BLaER1 treated with 17β-estradiol and CSF1 and Interleukin-3, amounts not matched to agents 10 nM and 100 nM (cell line): ENCODE measurements around the gene TMEM62.
"Not testable (repeated sequence)": the region's sequence is repeated elsewhere in the genome, so short reads cannot be mapped to it uniquely, and the experiment has no call there.

Experiments used
- H3K27ac ChIP-seq, 11 experiments: shearing (Covaris generic); formaldehyde crosslinking; 2 replicates each; pipeline ENCODE4 v1.8.1; 2022
- H3K27me3 ChIP-seq, 11 experiments: shearing (Covaris generic); formaldehyde crosslinking; 2 replicates each; pipeline ENCODE4 v1.8.1; 2022
- H3K36me3 ChIP-seq, 11 experiments: shearing (Covaris generic); formaldehyde crosslinking; 2 replicates each; pipeline ENCODE4 v1.8.1; 2022
- H3K4me1 ChIP-seq, 10 experiments: shearing (Covaris generic); formaldehyde crosslinking; 2 replicates each; pipeline ENCODE4 v1.8.1; 2022
- H3K4me2 ChIP-seq, 11 experiments: shearing (Covaris generic); formaldehyde crosslinking; 2 replicates each; pipeline ENCODE4 v1.8.1; 2022
- H3K4me3 ChIP-seq, 10 experiments: shearing (Covaris generic); formaldehyde crosslinking; 2 replicates each; pipeline ENCODE4 v1.8.1; 2022
- H3K9ac ChIP-seq, 11 experiments: shearing (Covaris generic); formaldehyde crosslinking; 2 replicates each; pipeline ENCODE4 v1.8.1; 2022
- H3K9me3 ChIP-seq, 11 experiments: shearing (Covaris generic); formaldehyde crosslinking; replicated peaks in 1 of 11; 2 replicates each; pipeline ENCODE4 v1.8.1; 2022
- H4K20me1 ChIP-seq, 11 experiments: shearing (Covaris generic); formaldehyde crosslinking; 2 replicates each; pipeline ENCODE4 v1.8.1; 2022
- Cebpa-rat ChIP-seq, 11 experiments: shearing (Covaris generic); IDR thresholded peaks; 2 replicates each; pipeline ENCODE4 v1.8.1; 2022

The TMEM62 gene

DNA sequence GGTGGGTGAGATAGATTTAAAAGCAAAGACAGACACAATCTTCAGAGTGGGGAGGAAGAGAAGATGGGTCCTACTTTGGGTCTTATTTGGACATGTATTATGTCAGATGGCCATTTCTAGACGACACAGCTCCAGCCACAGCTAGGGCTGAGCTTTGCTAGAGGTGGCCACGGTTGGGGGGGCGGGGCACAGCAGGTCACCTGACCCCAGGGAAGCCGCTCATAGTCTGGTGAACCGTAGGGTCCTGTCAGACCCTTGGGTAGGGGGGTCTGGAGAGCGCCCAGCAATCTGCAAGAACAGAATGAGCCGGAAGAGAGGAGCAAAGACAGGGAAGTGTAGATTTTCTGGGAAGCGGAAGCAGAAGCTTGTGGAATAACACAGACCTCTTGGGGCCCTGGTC is 80.8 kb downstream of the TMEM62 start:
- no peak for TF ChIP-seq Cebpa-rat (IDR thresholded peaks at IDR 0.05)
- no peak overlapping the region for H3K27ac ChIP-seq

DNA sequence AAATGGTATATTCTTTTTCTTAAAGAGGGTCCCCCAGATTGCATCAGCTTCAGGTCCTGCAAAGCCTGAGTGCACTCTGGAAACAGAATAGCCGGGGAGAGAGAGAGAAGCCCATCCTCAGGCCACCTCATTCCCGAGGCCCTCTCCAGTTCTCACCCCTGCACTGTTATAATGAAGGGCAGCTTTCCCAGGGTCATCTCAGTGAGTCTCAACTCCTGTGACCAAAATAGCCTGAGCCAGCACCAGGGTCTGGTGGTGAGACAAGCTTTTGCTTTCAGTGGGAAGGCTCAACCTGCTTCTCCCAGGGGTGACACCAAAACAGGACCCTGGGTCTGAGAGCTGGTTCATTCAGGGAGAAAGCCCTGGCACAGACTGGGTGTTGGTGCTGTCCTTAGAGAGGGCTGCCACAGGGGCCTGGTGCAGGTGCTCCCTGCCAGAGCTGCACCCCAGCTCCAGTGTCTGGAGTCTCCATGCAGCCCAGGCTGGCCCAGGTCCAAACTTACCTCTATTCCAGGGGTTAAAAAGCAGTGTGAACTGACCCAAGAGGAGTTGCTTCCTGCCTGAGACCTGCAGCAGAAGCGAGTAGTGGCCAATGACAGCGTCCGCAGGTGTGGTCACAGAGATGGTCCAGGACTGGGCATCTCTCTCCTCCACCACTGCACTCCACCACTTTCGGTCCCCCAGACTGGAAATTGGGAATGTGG is 81.4 kb downstream of the TMEM62 start:
- Histone ChIP-seq H3K4me2 (no peak overlapping the region), H3K9ac (no peak overlapping the region), H4K20me1 (no peaks in the 10 kb centered on the region; a peak in 1 of 22 replicates), H3K36me3 (no peaks in the 10 kb centered on the region), H3K27ac (no peak overlapping the region), H3K4me3 (no peak overlapping the region), H3K4me1 (no peaks in the 10 kb centered on the region), H3K9me3 (peaks cover 0 to 18% (median 7%) of the 10 kb centered on the region in 11 experiments; a peak in 11 of 22 replicates), H3K27me3 (no peaks in the 10 kb centered on the region)
- TF ChIP-seq Cebpa-rat (IDR thresholded peaks at IDR 0.05): no peak

More for the DNA sequence above, 80.8 kb downstream of the TMEM62 start:
- no peak overlapping the region for H3K4me2 ChIP-seq
- H3K4me3 ChIP-seq: no peak overlapping the region
- H3K4me1 ChIP-seq: no peaks in the 10 kb centered on the region
- no peaks in the 10 kb centered on the region for H3K36me3 ChIP-seq
- no peak overlapping the region for H3K9ac ChIP-seq
- H4K20me1 ChIP-seq: no peaks in the 10 kb centered on the region; a peak in 1 of 22 replicates
- H3K9me3 ChIP-seq: peaks cover 0 to 18% (median 7%) of the 10 kb centered on the region in 11 experiments; a peak in 11 of 22 replicates
- H3K27me3 ChIP-seq: no peaks in the 10 kb centered on the region

DNA sequence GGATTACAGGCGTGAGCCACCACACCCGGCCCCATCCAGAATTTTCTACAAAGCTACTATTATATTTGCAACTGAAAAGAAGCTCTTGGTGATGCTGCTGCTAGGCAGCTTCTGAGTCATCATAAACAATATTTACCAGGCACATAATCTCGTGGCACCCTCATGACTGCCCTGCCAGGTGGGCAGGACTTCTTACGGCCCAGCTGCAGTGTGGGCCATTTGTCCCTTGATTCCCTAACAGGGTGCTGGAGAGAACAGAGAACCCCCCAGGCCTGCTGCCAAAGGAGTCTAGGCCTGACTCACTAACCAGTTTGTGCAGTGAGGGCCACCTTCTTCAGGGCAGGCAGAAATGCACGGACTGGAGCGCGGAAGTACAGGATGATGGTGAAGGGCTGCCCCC is 82.6 kb downstream of the TMEM62 start:
- H3K4me3 ChIP-seq: no peak overlapping the region
- no peaks in the 10 kb centered on the region for H3K4me1 ChIP-seq
- H4K20me1 ChIP-seq: no peaks in the 10 kb centered on the region
- H3K9me3 ChIP-seq: peaks cover 0 to 18% (median 7%) of the 10 kb centered on the region in 11 experiments; a peak in 11 of 22 replicates
- H3K36me3 ChIP-seq: no peaks in the 10 kb centered on the region
- H3K4me2 ChIP-seq: no peak overlapping the region
- H3K27me3 ChIP-seq: no peaks in the 10 kb centered on the region
- no peak overlapping the region for H3K9ac ChIP-seq
- H3K27ac ChIP-seq: no peak overlapping the region
- TF ChIP-seq Cebpa-rat (IDR thresholded peaks at IDR 0.05): no peak

DNA sequence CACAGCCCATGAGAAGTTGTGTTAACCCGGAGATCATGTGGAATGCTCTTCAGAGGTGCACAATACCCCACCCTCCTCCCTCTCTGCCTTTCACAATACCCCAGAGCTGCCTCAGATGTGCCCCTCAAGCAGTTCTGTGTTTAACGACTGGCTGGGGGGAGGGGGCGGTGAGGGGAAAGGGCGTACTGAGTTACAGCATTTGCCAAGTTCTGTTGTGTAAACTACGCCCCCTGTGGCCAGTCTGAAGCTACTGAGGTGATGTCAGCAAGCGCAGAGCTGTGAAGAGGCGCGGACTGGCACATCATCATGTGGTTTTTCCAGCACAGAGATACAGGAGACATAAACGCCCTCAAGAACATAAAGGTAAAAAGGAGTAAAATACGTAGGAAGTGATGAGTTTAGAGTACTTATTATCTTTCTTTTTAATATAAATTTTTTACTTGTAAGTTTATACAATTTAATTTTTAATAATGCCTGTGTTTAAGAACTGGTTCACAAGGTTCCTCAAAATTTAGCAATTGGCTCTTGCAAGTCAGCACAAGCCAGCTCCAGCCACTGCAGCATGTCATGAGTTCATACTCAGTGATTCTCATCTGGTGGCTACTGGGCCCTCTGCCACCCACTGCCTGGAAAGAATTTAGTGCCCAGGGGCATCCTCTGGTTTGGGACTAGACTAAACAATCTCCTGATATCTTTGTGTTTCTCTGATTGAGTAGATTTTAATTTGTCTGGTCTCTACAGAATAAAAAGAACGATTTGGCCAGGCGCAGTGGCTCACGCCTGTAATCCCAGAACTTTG is 85.7 kb downstream of the TMEM62 start:
- no peak overlapping the region for H3K9ac ChIP-seq
- no peaks in the 10 kb centered on the region for H3K36me3 ChIP-seq
- no peaks in the 10 kb centered on the region for H3K27me3 ChIP-seq
- H3K4me2 ChIP-seq: no peak overlapping the region
- no peak for TF ChIP-seq Cebpa-rat (IDR thresholded peaks at IDR 0.05)
- H3K4me1 ChIP-seq: no peaks in the 10 kb centered on the region
- H3K9me3 ChIP-seq: peaks cover 0 to 18% (median 7%) of the 10 kb centered on the region in 11 experiments; a peak in 11 of 22 replicates
- no peak overlapping the region for H3K4me3 ChIP-seq
- no peak overlapping the region for H3K27ac ChIP-seq
- no peaks in the 10 kb centered on the region for H4K20me1 ChIP-seq

DNA sequence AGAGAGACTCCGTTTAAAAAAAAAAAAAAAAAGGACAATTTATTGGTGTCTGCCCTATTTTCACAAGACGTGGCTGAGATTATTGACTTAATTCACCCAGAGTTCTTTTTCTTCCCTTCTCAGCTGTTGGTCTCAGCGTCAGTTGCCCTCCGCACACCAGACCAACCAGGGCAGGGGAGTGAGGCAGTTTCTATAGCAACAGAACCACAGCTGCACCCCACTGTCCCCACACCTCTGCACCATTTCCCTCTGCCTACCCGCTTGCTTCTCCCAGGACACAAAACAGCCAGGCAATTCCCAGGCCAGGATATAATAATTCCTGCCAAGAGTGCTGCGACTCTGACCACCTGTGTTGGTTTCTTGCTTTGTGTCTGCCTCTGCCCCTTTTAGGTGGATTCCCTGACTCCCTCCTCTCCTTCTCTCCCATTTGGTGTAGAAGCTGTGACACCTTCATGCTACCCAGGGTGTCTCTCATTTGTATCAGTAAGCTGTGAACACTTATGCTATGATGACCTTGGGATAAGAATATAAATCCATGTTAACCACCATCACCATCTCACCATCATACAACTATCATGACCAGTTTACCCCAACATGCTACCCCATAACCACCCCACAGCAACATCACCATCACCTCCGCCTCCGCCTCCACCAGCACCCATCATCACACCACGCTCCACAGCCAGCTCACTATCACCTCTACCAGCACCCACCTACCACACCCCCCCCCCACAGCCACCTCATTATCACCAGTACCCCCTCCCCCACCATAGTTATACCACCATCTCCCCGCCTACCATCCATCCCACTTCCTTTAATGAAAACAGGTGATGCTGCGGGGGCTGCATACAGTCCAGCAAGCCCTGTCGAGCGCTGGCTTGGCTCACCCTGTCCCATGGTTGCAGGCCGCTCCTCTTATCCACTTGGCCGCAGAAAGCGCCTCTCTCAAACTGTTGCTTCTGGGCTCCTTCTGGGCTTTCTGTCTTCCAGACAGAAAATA is 86.8 kb downstream of the TMEM62 start:
- Histone ChIP-seq H3K36me3 (no peaks in the 10 kb centered on the region), H3K27me3 (no peaks in the 10 kb centered on the region), H3K9ac (no peak overlapping the region), H4K20me1 (no peaks in the 10 kb centered on the region), H3K9me3 (peaks cover 0 to 18% (median 7%) of the 10 kb centered on the region in 11 experiments; a peak in 11 of 22 replicates), H3K4me2 (no peak overlapping the region), H3K27ac (no peak overlapping the region), H3K4me1 (no peaks in the 10 kb centered on the region; a peak in 1 of 20 replicates), H3K4me3 (no peak overlapping the region)
- TF ChIP-seq Cebpa-rat (IDR thresholded peaks at IDR 0.05): no peak

DNA sequence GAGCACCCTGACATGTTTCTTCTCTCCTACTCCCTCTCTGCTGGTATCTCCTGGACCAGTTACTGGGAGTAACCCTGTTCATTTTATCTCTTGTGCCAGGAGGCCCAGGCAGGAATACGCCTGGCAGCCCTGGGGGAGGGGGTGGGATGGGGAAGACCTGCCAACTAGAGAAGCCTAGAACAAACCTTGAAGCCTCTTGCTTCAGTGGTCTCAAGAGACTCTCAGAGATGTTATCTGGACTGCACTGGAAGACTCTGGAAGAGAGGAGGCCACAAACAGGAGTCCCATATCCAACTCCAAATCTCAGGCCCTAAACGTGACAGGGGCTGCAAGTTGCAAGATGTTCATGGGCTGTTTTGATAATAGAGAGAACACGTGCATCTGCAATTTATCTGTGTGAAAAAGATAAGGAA is 87.6 kb downstream of the TMEM62 start, which contains the start of gene EPB42:
TSS of gene EPB42 (minus strand) at position 28 of the 413 bp plus-strand sequence. CDS start 193 bp downstream, outside the sequence.
- H3K9ac ChIP-seq: no peak within 1 kb of the TSS
- H3K27ac ChIP-seq: no peak within 1 kb of the TSS
- H3K36me3 ChIP-seq: no peaks in the 10 kb centered on the region
- no peaks in the 10 kb centered on the region for H4K20me1 ChIP-seq
- H3K4me2 ChIP-seq: no peak within 1 kb of the TSS
- H3K9me3 ChIP-seq: peaks cover 0 to 18% (median 8%) of the 10 kb centered on the region in 11 experiments; a peak in 11 of 22 replicates
- no peak within 1 kb of the TSS for H3K4me3 ChIP-seq
- peaks cover 0 to 5% (median 0%) of the 10 kb centered on the region in 10 experiments; a peak in 1 of 20 replicates for H3K4me1 ChIP-seq
- no peaks in the 10 kb centered on the region for H3K27me3 ChIP-seq
- TF ChIP-seq Cebpa-rat (IDR thresholded peaks at IDR 0.05): no peak

DNA sequence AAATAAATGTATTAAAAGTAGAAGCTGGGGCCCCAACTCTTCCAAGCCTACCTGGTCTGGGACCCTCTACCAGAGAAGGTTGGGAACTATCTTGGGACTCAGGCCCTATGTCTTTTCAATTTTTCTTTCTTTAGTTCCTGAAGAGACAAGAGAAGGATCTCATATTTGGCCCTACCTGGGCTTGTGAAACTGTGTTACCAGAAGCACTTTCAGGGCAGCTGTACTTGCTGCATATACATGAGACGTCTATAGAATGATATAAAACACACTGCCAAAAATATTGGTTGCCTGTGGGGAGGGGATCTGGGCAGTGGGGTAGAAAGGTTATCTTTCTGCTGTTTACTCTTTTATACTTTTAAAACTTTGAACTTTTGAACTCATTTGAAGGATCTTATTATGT is 88.0 kb downstream of the TMEM62 start:
- no peak for TF ChIP-seq Cebpa-rat (IDR thresholded peaks at IDR 0.05)
- H3K36me3 ChIP-seq: no peaks in the 10 kb centered on the region
- no peak overlapping the region for H3K4me3 ChIP-seq
- peaks cover 0 to 5% (median 0%) of the 10 kb centered on the region in 10 experiments; a peak in 1 of 20 replicates for H3K4me1 ChIP-seq
- no peak overlapping the region for H3K4me2 ChIP-seq
- H4K20me1 ChIP-seq: no peaks in the 10 kb centered on the region
- no peaks in the 10 kb centered on the region for H3K27me3 ChIP-seq
- no peak overlapping the region for H3K27ac ChIP-seq
- peaks cover 0 to 17% (median 8%) of the 10 kb centered on the region in 11 experiments; a peak in 14 of 22 replicates for H3K9me3 ChIP-seq
- no peak overlapping the region for H3K9ac ChIP-seq

DNA sequence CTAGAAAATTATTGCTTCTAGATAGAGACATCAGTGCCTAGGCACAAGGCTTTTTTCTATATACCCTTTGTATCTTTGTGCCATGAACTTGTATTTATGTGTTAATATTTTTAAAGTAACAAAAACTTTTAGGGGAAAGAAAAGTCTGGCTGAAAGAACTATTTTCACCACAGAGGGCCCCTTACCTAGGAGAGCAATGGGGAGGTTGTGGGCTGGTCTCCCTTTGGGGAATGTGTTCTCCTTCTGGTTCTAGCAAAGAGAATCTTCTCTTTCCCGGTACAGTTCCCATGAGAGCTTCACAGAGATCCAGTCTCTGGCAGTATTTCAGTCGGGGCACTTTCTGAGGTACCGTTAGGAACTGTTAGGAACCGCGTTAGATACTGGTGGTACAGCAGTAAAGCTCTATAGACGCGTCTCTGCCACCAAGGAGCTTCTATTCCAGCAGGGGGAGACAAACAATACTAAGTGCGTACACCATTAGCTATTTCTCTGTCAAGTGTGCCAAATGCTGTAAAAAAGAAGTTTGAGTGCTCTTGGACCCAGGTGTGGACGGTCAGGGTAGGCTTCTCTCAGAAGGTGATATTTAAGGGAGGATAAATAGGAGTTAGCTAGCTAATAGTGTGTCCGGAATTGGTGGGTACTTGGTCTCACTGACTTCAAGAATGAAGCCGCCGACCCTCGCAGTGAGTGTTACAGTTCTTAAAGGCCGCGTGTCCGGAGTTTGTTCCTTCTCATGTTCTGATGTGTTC is 92.0 kb downstream of the TMEM62 start:
- peaks cover 0 to 5% (median 0%) of the 10 kb centered on the region in 10 experiments; a peak in 1 of 20 replicates for H3K4me1 ChIP-seq
- peaks cover 0 to 10% (median 0%) of the 10 kb centered on the region in 11 experiments; a peak in 8 of 22 replicates for H3K9me3 ChIP-seq
- no peak overlapping the region for H3K27ac ChIP-seq
- no peak for TF ChIP-seq Cebpa-rat (IDR thresholded peaks at IDR 0.05)
- H3K27me3 ChIP-seq: peaks cover 0 to 10% (median 0%) of the 10 kb centered on the region in 11 experiments; a peak in 1 of 22 replicates
- H3K4me2 ChIP-seq: no peak overlapping the region
- H3K9ac ChIP-seq: no peak overlapping the region
- H3K36me3 ChIP-seq: no peaks in the 10 kb centered on the region
- H3K4me3 ChIP-seq: no peak overlapping the region
- no peaks in the 10 kb centered on the region for H4K20me1 ChIP-seq

DNA sequence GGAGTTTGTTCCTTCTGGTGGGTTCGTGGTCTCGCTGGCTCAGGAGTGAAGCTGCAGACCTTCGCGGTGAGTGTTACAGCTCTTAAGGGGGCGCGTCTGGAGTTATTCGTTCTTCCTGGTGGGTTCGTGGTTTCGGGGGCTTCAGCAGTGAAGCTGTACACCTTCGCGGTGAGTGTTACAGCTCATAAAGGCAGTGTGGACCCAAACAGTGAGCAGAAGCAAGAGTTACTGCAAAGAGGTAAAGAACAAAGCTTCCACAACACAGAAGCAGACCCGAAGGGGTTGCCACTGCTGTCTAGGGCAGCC is 92.5 kb downstream of the TMEM62 start:
- not testable (repeated sequence) for H3K36me3 ChIP-seq, H4K20me1 ChIP-seq, H3K27ac ChIP-seq, H3K4me1 ChIP-seq, H3K4me3 ChIP-seq, H3K4me2 ChIP-seq, H3K9ac ChIP-seq, H3K9me3 ChIP-seq
- peaks cover 0 to 12% (median 0%) of the 10 kb centered on the region in 11 experiments; a peak in 1 of 22 replicates for H3K27me3 ChIP-seq
